GM19397 (cell line): ENCODE measurements around the gene EFNA4.

ENCODE experiments used
- ATAC-seq: cut with Tn5 transposase; IDR thresholded peaks from one replicate; pipeline ENCODE4 v1.9.1; 2021; ENCODE audit warnings: mild to moderate bottlenecking, moderate library complexity; ENCODE audit not compliant: unreplicated experiment

The EFNA4 gene

DNA sequence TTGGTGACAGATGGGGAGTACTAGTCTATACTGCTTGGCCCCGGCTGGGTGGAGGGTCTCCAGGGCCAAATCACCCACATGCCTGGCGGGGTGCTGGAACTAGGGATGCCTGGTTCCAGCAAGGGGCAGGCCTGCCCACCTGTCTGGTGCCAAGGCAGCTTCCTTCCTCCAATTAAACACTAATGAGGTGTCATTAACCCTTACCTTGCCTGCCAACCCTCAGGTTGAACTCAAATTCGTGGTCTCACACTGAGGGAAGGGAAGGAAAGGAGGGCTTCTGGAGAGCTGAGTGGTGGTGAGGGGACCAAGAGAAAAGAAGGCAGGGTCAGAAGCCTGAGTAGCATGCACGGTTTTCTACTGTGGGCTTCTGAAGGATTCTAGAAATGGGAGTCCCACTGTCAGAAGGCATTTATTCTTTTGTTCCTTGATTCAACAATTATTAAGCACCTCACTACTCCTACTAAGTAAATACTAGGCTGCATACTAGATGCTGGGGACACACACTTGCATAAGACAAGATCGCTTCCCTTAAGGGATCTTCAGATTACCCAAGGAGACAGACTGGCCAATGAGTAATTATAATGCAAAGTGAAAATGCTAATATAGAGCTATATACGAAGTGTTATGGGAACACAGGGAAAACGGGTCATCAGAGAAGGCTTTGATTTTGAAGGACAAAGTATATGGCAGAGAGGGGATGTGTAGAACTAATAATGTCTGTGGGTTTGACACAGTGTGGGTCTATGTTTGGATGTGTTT, 9.2 kb downstream of the EFNA4 start:
- ATAC-seq = no peak

DNA sequence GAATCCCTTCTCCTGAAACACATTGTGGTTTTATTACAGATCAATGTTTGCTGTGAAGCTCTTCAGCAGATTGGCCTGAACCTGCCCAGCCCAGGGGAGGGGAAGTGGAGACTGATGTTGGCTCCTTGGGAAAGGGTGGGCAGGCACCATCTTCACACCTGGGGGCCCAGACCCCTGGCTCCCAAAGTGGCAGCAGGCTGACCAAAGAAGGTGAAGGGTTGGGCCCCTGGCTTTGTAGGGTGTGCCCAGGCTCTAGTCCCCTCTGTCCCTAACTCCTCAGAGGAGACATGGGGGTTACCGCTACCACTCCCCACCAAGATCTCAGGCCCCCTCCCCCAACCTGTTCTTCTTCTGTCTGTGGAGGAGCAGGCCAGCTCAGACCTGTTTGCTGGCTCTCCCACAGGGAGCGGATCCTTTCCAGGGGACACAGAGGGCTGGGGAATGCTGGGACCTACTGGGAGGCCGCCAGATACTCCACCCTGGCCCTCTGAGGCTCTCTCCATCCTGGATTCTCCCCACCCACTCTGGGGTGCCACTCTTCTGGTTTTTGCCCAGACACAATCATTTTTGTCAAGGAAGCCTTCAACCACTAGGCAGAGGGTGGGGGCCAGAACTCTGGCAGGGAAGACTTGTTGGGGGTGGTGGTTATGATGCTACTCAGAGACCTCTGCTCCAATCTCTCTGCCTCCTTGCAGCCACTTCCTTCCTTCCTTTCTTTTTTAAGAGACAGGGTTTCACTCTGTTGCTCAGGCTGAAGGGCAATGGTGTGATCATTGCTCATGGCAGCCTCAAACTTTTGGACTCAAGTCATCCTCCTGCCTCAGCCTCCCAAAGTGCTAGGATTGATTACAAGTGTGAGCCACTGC, 10.1 kb downstream of the EFNA4 start:
- ATAC-seq = no peak

DNA sequence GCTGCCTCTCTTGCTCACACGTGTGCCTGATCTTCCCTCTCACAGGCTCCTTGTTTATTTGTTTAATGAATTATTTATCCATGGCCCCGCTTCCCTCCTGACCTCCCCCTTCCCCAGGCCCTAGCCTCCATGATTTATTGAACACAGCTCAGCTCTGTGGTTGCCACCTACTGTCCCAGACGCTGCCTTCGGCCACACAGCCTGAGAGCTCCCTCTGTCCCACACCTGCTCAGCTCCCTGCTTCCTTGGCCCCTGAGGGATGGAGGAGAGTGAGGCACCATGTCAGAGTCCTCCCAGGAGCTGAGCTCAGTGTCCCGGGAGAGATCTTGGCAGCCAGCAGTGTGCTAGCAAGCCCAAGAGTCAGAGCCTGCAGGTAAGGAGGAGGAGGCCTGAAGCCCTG, 12.0 kb downstream of the EFNA4 start:
- ATAC-seq = no peak

DNA sequence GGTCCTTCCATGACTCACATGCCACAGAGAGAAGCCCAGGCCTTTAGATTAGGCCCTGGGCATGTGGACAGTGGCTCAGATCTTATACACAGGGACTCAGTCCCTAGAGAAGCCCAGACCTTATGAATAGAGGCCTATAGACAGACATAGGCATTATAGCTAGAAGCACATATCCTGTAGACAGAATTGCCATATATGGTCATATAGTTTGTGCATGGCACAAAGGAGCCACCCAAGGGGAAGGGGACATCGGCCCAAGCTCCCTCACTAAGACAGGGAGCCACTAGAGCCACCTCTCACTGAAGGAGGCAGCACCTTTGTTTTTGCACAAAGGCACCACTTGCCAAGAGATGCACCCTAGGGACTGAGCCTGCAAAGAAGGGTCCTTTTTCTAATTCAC, 12.8 kb downstream of the EFNA4 start:
- no peak for ATAC-seq

DNA sequence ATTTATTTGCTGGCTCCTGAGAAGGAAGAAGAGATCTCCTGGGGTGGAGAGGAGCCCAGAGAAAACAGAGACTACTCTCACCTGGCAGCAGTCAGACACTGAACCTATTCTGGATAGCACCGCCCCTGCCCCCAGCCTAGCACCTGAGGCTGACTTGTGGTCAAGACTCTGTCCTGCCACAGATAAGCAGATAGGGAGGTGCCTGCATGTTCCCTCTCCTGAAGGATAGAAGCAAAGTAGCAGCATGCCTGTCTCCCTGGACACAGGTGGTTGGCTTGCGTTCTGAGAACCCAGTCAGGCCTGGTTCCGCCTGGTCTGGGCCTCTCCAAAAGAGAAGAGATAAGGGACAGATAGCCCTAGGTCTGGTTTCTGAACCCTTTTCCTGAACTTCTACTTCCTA, 13.8 kb downstream of the EFNA4 start:
- no peak for ATAC-seq

DNA sequence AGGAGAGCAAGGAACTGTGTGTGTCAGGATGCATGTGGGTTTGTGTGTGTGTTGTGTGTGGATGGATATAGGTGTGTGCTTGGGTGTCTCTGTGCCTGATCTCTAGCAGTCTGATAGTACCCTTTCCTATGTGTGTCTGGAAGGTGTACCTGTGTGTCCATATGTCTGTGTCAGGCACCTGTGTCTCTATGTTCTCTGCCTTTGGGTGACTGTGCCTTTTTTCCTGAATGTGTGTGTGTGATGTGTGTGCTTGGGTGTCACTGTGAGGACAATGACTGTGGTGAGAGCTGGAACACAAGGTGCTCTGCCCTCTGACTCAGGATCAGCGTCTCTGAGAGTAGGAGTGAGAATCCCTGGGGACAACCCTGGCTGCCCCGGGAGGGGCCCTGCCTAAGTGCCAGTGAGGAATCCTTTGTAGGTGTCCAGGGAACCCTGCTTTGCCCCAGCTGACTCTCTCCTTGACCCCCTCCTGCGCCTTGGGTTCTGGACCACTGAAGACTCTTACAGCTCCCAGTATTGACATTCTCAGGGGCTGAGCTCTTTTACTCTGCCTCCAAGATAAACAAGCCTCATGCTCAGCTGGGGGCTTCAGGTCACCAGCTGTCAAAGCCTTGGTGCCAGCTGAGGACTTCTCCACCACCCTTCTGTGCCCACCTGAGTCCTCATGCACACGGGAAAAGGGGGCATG, 14.4 kb downstream of the EFNA4 start:
- no peak for ATAC-seq

DNA sequence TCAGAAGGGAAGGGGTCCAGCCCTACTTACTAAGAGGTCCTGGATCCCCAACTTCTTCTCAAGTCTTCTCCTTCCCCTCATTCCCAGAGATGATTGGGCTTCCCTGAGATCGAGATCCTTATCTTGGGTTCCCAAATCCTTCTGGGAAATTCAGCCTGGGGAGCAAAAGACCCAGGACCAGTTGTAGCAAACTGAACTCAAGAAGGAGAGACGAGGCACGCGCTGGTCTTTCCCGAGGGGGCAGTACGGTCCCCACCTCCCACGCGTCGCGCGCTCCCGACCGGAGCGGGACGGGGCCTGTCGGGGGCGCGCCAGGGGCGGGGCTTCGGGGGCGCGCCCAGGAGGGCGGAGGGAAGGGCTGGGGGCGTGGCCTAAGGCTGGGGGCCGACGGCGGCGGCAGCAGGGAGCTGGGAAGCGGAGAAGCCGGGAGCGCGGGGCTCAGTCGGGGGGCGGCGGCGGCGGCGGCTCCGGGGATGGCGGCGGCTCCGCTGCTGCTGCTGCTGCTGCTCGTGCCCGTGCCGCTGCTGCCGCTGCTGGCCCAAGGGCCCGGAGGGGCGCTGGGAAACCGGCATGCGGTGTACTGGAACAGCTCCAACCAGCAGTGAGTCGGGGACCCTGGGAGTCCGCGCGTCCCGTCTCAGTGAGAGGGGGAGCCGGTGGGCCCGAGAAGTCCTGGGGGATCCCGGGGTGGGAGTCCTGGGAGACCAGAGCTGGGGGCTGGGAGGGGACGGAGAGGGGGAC, 15.1 kb downstream of the EFNA4 start, which contains the start of gene EFNA3:
Gene EFNA3, plus strand, starts transcription at position 369 of the 741 bp plus-strand sequence. Its CDS starts 105 bp downstream, at position 474.
- no peak for ATAC-seq

DNA sequence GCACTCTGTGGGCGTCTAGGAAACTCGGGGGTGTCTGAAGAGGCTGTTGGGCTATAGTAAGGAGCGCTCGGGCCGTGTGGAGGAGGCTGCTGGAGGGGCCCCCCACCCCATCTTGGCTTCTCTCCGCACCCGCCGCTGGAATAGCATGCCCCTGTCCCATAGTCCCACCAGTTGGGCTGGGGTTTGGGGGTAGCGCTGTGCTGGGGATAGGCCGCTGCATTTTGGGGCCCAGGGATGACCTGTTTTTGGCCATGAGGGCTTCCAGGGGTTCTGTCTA, 15.6 kb downstream of the EFNA4 start:
- no peak for ATAC-seq

DNA sequence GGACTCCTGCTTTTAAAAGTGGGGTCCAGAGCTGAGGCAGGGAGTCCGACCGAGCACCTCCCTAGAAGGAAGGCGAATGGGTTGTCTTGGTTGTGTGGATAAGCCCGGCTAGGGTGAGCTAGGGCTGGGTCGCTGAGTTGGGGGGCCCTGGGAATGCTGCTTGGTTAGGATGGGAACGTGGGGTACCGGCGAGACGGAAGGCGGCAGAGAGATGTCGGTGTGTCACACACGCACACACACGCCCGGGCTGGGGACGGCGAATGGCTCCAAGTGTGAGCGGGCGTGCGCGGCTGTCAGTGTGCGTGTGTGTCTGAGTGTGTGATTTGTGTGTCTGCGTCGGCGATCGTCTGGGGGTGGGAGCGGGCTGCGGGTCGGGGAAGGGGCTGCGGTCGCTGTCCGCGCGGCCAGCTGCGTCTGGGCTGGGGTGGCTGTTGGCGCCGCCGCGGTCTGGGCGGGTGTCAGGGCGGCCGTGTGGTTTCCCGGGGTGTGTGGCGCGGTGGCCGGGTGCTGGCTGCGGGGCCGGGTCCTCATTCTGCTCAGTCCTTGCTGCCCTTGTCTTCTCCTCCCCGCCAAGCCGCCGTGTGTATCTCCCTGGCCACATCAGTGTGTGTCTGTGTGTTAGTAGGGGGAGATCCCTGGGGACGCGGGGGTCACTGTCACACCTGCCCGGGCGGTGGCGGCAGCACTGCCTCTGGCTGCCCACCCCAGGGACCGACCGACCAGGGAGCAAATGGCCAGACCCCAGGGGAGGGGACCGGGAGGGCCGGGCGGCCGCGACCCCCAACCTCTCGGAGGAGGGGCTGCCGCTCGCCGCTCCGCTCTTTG, 16.2 kb downstream of the EFNA4 start:
- ATAC-seq = no peak

DNA sequence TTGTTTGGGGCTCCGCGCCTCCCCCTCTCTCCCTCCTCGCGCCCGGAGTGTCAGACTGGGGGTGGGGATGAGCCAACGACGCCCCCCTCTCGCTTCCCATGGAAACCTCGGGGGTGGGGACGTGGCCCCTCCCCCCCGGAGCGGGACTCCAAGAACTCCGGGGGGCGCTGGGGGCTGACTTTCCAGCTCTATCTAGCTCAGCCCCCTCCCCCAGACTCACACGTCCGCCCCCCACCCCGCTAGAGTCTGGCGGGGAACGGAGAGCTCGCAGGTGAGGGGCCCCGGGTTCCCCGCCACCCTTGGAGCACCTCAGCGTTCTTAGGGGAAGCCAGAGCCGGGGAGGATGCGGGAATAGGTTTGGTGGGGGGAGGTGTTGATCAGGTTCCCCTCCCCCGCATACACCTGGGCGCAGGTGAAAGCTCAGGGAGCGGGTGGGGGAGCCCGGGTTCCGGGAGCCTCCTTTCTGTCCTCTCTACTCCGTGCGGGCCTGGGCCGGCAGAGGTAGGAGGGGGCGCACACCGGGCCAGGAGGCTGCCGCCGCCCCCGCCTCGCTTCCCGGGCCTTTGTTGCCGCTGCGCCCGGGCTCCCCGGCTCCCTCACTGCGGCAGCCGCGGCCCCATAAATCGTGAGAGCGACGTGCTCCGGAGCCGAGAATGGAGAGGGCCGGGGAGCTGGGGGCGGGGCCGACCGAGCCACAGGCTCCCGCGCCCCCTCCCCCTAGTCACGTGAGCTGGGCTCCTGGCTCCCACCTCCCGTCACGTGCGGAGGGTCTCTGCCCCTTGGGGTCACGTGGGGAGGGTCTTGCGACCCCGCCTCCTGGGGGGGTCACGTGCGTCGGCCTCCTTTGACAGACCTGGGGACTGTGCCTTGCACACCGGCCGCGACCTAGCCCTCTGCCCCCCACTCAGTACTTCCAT, 17.0 kb downstream of the EFNA4 start:
- no peak for ATAC-seq

DNA sequence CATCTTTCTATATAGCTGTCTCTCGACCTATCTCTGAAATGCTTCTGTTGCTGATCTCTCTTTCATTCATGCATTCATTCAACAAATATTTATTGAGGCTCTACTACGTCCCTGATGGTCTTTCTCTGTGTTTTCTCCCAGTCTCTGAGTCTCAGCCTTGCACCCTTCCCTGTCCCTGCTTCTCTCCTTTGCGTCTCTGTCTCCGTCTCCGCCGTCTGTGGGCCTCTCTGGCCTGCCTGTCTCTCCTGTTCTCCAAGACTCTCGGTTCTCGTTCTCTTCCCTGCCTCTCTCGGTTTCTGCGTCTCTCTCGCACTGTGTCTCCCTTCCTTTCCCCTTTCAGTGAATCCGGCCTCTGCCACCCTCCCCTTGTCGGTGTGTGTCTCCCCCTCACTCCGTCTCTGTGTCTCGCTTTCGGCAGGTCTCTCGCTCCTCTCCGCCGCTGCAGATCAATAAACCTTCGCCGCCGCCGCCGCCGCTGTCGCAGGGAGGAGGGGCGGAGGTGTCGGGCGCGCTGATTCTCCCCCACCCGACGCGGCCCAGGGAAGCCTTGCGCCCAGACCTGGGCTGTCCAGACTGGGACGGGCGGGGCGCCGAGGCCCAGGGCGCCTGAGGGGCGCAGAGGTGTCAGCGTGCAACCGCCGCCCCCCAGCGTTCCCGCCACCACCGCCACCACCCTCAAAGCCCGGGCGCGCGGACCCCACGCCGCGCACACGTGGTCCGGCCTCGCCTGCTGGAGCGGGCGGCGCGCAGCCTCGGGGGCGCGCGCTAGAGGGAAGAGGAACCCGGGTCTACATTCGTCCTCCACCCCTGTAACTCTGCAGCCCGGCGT, 18.1 kb downstream of the EFNA4 start:
- no peak for ATAC-seq

DNA sequence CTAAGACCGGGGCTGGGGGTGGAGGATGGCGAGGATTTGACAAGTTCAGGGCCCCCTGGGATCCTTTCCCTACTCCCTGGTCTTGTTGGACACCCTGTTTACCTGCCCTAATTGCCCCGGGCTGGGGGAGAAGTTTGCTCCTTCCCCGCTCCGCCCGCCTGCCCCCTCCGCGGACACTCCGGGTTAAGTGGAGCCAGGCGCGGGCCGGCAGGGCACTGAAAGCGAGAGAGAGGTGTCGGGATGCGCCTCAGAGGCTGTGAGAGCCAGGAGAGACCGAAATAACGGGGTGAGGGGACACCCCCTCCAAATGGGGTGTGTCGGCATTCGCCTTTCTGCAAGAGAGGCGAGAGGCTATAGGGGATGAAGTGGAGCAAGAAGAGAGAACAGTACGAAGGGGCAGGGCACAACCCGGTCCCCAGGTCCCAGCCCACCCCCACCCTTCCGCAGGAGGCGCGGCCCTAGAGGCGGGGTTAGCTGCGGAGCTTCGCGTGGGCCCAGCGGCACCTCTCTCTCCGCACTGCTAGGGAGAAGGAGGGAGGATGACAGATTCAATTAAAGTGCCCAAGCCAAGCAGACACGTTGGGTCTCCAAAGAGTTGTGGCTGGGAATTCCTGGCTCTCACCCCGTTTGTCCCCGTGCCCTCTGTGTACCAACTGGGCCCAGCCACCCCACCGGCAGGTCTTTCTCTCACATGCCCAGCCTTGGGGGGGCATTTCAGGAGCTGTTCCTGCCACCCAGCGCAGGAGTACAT, 18.9 kb downstream of the EFNA4 start:
- no peak for ATAC-seq

DNA sequence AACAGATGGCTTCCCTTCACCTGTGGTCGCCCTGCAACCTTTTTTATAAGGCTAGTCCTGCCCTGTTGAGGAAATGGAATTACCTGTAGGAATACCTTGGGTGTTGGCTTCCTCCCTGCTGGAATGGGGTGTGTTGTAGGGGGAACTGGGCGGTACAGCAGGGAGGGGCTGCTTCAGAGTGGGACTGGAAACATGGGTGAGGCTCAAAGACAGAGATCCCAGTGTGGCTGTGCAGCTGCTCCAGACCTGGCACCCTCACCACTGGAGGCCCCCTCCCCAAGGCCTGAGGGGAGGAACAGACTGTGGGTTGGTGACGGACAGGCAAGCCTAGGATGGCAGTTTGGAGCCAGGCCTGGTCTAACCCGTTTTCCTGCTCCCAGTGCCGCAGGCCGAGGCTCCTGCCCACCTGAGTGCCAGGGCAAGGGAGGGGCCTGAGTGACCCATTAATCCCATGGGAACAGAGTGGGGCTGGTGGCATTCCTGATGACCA, 19.6 kb downstream of the EFNA4 start:
- ATAC-seq = no peak

DNA sequence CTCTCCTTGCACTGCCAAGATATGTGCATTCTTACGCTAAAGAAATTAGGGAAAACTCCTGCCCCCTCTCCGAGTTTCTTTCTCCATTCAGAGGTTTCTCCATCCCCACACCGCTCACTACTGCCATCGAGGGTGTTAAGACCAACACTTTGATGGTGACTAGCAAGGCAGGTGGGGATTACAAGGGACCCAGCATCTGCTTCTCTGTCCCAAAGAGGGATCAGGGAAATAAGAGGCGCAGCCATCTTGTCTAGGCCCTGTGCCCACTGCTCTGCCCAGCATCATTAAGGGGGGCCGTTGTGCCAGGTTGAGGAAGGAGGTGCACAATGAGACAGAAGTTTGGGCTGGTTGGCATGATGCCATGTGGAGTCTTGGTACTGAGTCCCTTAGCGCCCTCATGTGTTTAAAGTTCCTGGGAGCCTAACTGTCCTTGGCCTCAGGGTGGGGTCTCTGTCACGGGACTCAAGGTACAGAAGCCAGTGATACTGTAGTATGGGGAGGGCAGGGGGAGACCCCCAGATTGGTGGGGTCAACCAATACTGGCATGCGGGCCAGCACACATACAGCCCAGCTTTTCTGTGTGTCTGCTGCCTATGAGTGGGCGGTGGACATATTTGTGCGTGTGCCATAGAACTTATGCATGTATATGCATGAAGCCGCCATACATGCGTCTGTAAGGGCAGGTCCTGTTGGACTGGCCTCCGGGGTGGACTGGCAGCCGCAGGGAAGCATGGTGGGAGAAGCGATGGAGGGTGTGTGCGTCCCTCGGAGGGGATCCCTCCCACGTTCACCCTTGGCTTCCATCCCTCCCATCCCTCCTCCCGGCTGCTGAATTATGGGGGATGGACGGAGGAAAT, 20.6 kb downstream of the EFNA4 start:
- ATAC-seq = no peak

DNA sequence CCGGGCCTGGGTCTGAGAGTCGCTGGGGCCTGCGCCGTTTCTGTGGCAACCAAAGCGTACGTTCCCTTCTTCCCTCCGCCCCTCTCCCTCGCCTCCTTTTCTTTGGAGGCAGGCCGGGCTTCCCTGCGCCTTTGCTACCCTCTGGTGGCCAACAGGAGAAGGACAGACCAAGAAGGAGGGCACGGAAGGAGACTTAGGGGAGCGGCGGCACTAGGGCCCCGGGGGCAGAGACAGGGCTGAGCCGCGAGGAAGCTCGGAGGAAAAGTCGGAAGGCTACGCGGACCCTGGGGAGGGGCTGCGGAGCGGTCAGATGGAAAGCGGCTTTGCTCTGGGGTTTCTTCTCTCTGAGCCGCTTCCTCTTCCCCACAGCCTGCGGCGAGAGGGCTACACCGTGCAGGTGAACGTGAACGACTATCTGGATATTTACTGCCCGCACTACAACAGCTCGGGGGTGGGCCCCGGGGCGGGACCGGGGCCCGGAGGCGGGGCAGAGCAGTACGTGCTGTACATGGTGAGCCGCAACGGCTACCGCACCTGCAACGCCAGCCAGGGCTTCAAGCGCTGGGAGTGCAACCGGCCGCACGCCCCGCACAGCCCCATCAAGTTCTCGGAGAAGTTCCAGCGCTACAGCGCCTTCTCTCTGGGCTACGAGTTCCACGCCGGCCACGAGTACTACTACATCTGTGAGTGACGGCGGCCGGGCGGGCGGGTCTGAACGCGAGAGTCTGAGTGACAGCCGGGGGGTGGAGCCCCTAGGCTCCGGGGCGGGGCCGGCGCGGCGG, 21.4 kb downstream of the EFNA4 start:
- peak; percentile 77 for ATAC-seq
